IMR-90 (cell line): ENCODE data around the gene FCHO1. TPM values are rescaled to one million over a fixed set of nuclear protein-coding genes. Genes with fewer than 3 reads are reported as not detected.
A peak's percentile ranks its signal among the peaks of the same experiment; 100 is the strongest.

Experiments used
- ATAC-seq: fragments of 200-7000 bp; cut with Tn5 transposase; 2 replicates; pipeline ENCODE4 v1.9.1; 2020; ENCODE audit warnings: low read depth, mild to moderate bottlenecking, moderate library complexity
- BruUV-seq: library from RNA; stranded (reverse); fragments of 400-500 nt; replicated peaks from 2 replicates; lab custom pipeline; 2021; lab: Mats Ljungman, UMichigan
- CTCF ChIA-PET: fragments of 300-600 bp; formaldehyde crosslinking; extraction: SDS; loops from one replicate; lab custom pipeline; 2021; ENCODE audit warnings: antibody characterized with exemption; lab: Yijun Ruan, JAX
- POLR2A ChIA-PET: fragments of 300-600 bp; sonication (Branson Sonifier 250); formaldehyde crosslinking; loops from one replicate; lab custom pipeline; 2022; ENCODE audit warnings: antibody characterized with exemption; ENCODE audit not compliant: unreplicated experiment; lab: Charles Lee
- DNase-seq: peaks from one replicate; pipeline ENCODE4 v3.0.0; 2013
- H2AFZ ChIP-seq: replicated peaks from 2 replicates; pipeline ENCODE3; 2013; ENCODE audit warnings: low read length, mild to moderate bottlenecking; ENCODE audit not compliant: poor library complexity
- H2AK5ac ChIP-seq: 2 replicates; pipeline ENCODE4 v1.6.1; 2013; ENCODE audit warnings: low read depth, low read length, inconsistent platforms
- H2AK9ac ChIP-seq: replicated peaks from 2 replicates; pipeline ENCODE3; 2013; ENCODE audit warnings: mild to moderate bottlenecking, low read depth, low read length, moderate library complexity; ENCODE audit not compliant: poor library complexity
- H2BK120ac ChIP-seq: 2 replicates; pipeline ENCODE4 v1.6.1; 2013; ENCODE audit warnings: low read depth, low read length, inconsistent platforms
- H2BK15ac ChIP-seq: 3 replicates; pipeline ENCODE4 v1.6.1; 2013; ENCODE audit warnings: low read depth, low read length, inconsistent platforms
- H2BK20ac ChIP-seq: 2 replicates; pipeline ENCODE4 v1.6.1; 2013; ENCODE audit warnings: low read depth, mild to moderate bottlenecking, inconsistent platforms, low read length, moderate library complexity
- H2BK5ac ChIP-seq: 2 replicates; pipeline ENCODE4 v1.6.1; 2013; ENCODE audit warnings: mild to moderate bottlenecking, low read depth, low read length, inconsistent platforms; ENCODE audit not compliant: poor library complexity, severe bottlenecking
- H3K14ac ChIP-seq: replicated peaks from 2 replicates; pipeline ENCODE4 v1.6.1; 2013; ENCODE audit warnings: low read depth, low read length, inconsistent platforms
- H3K18ac ChIP-seq: 2 replicates; pipeline ENCODE4 v1.6.1; 2013; ENCODE audit warnings: low read depth, low read length, control low read depth
- H3K23ac ChIP-seq: 2 replicates; pipeline ENCODE4 v1.6.1; 2013; ENCODE audit warnings: low read depth, low read length, inconsistent platforms
- H3K27ac ChIP-seq: 2 replicates; pipeline ENCODE4 v1.5.1; 2013; ENCODE audit warnings: mild to moderate bottlenecking, control low read depth, low read length; ENCODE audit not compliant: insufficient read depth
- H3K27me3 ChIP-seq: 2 replicates; pipeline ENCODE4 v1.6.1; 2013; ENCODE audit warnings: low read length; ENCODE audit not compliant: control insufficient read depth, insufficient read depth
- H3K36me3 ChIP-seq: 2 replicates; pipeline ENCODE4 v1.6.1; 2013; ENCODE audit warnings: low read length, mixed read lengths; ENCODE audit not compliant: control insufficient read depth, insufficient read depth
- H3K4ac ChIP-seq: 2 replicates; pipeline ENCODE4 v1.6.1; 2013; ENCODE audit warnings: low read depth, low read length, inconsistent platforms
- H3K4me1 ChIP-seq: 2 replicates; pipeline ENCODE4 v1.6.1; 2013; ENCODE audit warnings: low read length, mixed read lengths; ENCODE audit not compliant: control insufficient read depth, insufficient read depth
- H3K4me2 ChIP-seq: 2 replicates; pipeline ENCODE4 v1.6.1; 2013; ENCODE audit warnings: low read depth, mild to moderate bottlenecking, control low read depth, low read length, moderate library complexity
- H3K4me3 ChIP-seq: 2 replicates; pipeline ENCODE4 v1.5.1; 2013; ENCODE audit warnings: low read depth, mild to moderate bottlenecking, control low read depth, low read length, moderate library complexity; ENCODE audit not compliant: insufficient read depth
- H3K56ac ChIP-seq: 2 replicates; pipeline ENCODE4 v1.6.1; 2013; ENCODE audit warnings: low read length, inconsistent platforms; ENCODE audit not compliant: insufficient read depth; ENCODE audit errors: extremely low read depth
- H3K79me1 ChIP-seq, 2 experiments: 2 replicates each; pipeline ENCODE4 v1.6.1; 2013; ENCODE audit warnings: low read length in 2 of 2, inconsistent platforms in 1 of 2, low read depth in 1 of 2
- H3K9ac ChIP-seq: 2 replicates; pipeline ENCODE4 v1.6.1; 2013; ENCODE audit warnings: low read depth, low read length, control low read depth
- H3K9me1 ChIP-seq: 2 replicates; pipeline ENCODE4 v1.6.1; 2013; ENCODE audit warnings: low read length, inconsistent platforms; ENCODE audit not compliant: insufficient read depth
- H3K9me3 ChIP-seq: 2 replicates; pipeline ENCODE4 v1.6.1; 2013; ENCODE audit warnings: low read length; ENCODE audit not compliant: control insufficient read depth, insufficient read depth
- H4K20me1 ChIP-seq: 2 replicates; pipeline ENCODE4 v1.6.1; 2013; ENCODE audit warnings: low read length, inconsistent platforms; ENCODE audit not compliant: insufficient read depth
- H4K5ac ChIP-seq: 2 replicates; pipeline ENCODE4 v1.6.1; 2013; ENCODE audit warnings: mild to moderate bottlenecking, low read depth, low read length, control low read depth
- H4K8ac ChIP-seq, 2 experiments: 2 replicates each; pipeline ENCODE4 v1.6.1; 2013; ENCODE audit warnings: low read depth in 2 of 2, low read length in 2 of 2, control low read depth in 1 of 2, inconsistent platforms in 1 of 2
- H4K91ac ChIP-seq: 2 replicates; pipeline ENCODE4 v1.6.1; 2013; ENCODE audit warnings: low read depth, low read length, inconsistent platforms; ENCODE audit not compliant: insufficient read depth
- CHD1 ChIP-seq: IDR thresholded peaks from 2 replicates; pipeline ENCODE4 v1.6.1; 2012; ENCODE audit warnings: low read depth, low read length, improper control_type of control experiment
- MXI1 ChIP-seq: IDR thresholded peaks from 2 replicates; pipeline ENCODE4 v1.6.1; 2012; ENCODE audit warnings: low read depth, mild to moderate bottlenecking, low read length, moderate library complexity, borderline replicate concordance
- NFE2L2 ChIP-seq: fragments of 150-350 bp; IDR thresholded peaks from 2 replicates; pipeline ENCODE4 v1.6.1; 2016; ENCODE audit warnings: low read depth, mild to moderate bottlenecking, low read length
- RCOR1 ChIP-seq: IDR thresholded peaks from 2 replicates; pipeline ENCODE4 v1.6.1; 2012; ENCODE audit warnings: mild to moderate bottlenecking, low read length, improper control_type of control experiment; ENCODE audit not compliant: insufficient replicate concordance
- RFX5 ChIP-seq: IDR thresholded peaks from 2 replicates; pipeline ENCODE4 v1.8.0; 2012; ENCODE audit warnings: low read depth, mild to moderate bottlenecking, low read length, moderate library complexity
- SMC3 ChIP-seq: fragments of 150-350 bp; IDR thresholded peaks from 2 replicates; pipeline ENCODE4 v1.6.1; 2016; ENCODE audit warnings: low read depth, mild to moderate bottlenecking, antibody characterized with exemption, low read length, moderate library complexity
- WGBS, 2 experiments: methylation state at CpG; one replicate each; pipeline versions ENCODE4 v1.1.5 to v1.1.7; 2013; ENCODE audit warnings: missing lambda C conversion rate in 2 of 2; ENCODE audit not compliant: insufficient read length in 1 of 2; ENCODE audit errors: extremely low coverage in 2 of 2; 5-methylcytosine and 5-hydroxymethylcytosine counted together
- dilution Hi-C: fragments of 300-500 bp; cut with HindIII; formaldehyde crosslinking; loops from one replicate; pipeline ENCODE4 v1.14.3; 2018; ENCODE audit warnings: low sequenced_read_pairs; ENCODE audit not compliant: unreplicated experiment
- in situ Hi-C: fragments of 300-500 bp; cut with MboI; formaldehyde crosslinking; loops from 3 replicates; pipeline ENCODE4 v1.14.3; 2019; ENCODE audit warnings: low sequenced_read_pairs, inconsistent platforms, mixed read lengths
- intact Hi-C: fragments of 100-400 bp; cut with micrococcal nuclease; formaldehyde crosslinking; loops from 2 replicates; pipeline ENCODE4 v1.10.0; 2022
- polyA plus RNA-seq, 3 experiments: library from polyadenylated mRNA; depleted of rRNA; stranded (reverse); fragments of >200 nt; gene quantifications; 2 replicates each; pipeline ENCODE4 v1.2.3, GENCODE V29; 2012; ENCODE audit warnings: low replicate concordance in 1 of 3
- total RNA-seq: library from RNA; depleted of rRNA; stranded (reverse); fragments of >200 nt; gene quantifications from 2 replicates; pipeline ENCODE4 v1.2.3, GENCODE V29; 2012

Gene FCHO1
- total and polyA plus RNA-seq, 2 of the 4 experiments (the other 2 are of a cell fraction), result 0.18 to 1.0 TPM

GRCh38 chr19:17778968-17779929 lies 28.0 kb downstream of the FCHO1 start:
- POLR2A ChIA-PET, result no interaction called here
- Histone ChIP-seq H3K9ac (no peak overlapping the region), H4K8ac (no peak overlapping the region), H3K4me2 (no peak overlapping the region), H3K23ac (no peak overlapping the region), H3K9me1 (no peaks in the 10 kb centered on the region), H2BK15ac (no peak overlapping the region), H3K9me3 (no peaks in the 10 kb centered on the region), H2BK5ac (no peak overlapping the region), H3K4me1 (no peaks in the 10 kb centered on the region), H2BK20ac (no peak overlapping the region), H3K27ac (no peak overlapping the region), H3K56ac (no peak overlapping the region), H3K18ac (no peak overlapping the region), H3K79me1 (no peaks in the 10 kb centered on the region), H3K4ac (no peak overlapping the region), H3K14ac (no peak overlapping the region), H2BK120ac (no peak overlapping the region), H4K20me1 (no peaks in the 10 kb centered on the region), H4K91ac (no peak overlapping the region), H4K5ac (no peak overlapping the region), H2AK9ac (peak overlapping the region; percentile 72), H3K27me3 (no peaks in the 10 kb centered on the region; the same call in 1 of the 2 replicates), H3K4me3 (no peak overlapping the region), H2AFZ (peak overlapping the region; percentile 93), H3K36me3 (no peaks in the 10 kb centered on the region), H2AK5ac (no peak overlapping the region)
- WGBS, 2 experiments, result 12% methylated on average over 10 of the region's 25 CpGs; no CpG with 5 or more reads in 1 of the 2 experiments
- ATAC-seq, result no peak
- BruUV-seq, result no TSS peak
- intact Hi-C loops (no loop called here), in situ Hi-C loops (no loop called here), dilution Hi-C loops (no loop called here)
- CTCF ChIA-PET, result no interaction called here
- DNase-seq, result peak; percentile 15
- TF ChIP-seq RFX5 (no peak), CHD1 (no peak), MXI1 (no peak), SMC3 (no peak), RCOR1 (no peak), NFE2L2 (no peak)
